GM12872 (cell line): ENCODE results near the gene UBXN1.

Source experiments
- TF ChIP-seq, protein P1 (sequence below): IDR thresholded peaks from 3 replicates; pipeline ENCODE4 v1.5.1; 2011; ENCODE audit warnings: low read depth, mild to moderate bottlenecking, low read length, moderate library complexity; ENCODE audit not compliant: insufficient read depth

The UBXN1 gene

DNA sequence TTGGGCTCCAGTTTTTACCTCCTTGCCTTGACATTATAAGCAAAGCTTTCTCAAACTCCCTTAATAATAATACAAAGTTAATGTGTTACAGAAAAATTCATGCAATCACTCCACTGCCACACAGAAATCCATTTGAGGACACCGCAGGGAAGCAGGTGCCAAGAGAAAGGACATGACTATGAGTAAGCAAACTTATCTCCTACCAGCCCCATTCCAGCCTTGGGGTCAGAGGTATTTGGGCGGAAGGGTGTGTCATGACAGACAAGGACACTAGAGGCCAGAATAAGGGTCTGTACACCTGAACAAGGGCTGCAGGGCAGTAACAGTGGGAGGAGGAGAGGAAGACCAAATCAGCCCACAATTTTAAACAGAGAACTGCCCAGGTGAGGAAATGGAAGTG, 34.5 kb upstream of the UBXN1 start:
- TF ChIP-seq, protein P1, sequence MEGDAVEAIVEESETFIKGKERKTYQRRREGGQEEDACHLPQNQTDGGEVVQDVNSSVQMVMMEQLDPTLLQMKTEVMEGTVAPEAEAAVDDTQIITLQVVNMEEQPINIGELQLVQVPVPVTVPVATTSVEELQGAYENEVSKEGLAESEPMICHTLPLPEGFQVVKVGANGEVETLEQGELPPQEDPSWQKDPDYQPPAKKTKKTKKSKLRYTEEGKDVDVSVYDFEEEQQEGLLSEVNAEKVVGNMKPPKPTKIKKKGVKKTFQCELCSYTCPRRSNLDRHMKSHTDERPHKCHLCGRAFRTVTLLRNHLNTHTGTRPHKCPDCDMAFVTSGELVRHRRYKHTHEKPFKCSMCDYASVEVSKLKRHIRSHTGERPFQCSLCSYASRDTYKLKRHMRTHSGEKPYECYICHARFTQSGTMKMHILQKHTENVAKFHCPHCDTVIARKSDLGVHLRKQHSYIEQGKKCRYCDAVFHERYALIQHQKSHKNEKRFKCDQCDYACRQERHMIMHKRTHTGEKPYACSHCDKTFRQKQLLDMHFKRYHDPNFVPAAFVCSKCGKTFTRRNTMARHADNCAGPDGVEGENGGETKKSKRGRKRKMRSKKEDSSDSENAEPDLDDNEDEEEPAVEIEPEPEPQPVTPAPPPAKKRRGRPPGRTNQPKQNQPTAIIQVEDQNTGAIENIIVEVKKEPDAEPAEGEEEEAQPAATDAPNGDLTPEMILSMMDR: no peak

DNA sequence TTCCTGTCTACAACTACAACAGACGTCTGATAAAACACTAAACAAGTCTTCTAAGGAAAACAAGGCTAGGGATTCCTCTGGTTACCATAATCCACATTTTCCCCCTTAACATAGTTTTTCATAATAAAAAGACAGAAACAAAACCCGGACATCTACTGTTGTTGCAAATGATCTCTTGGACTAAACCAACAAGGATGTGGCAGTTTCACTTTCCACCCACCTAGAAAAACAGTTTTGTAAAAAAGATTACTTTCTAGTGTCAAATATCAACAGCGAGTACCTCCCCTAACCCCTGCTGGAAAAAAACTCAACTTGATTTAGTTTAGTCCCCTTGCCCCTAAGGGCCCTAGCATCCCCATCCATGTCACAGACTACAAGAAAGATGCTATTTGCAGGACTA, 34.0 kb upstream of the UBXN1 start:
- TF ChIP-seq, protein P1: no peak

GRCh38 chr11:62712276-62712812, 33.5 kb upstream of the UBXN1 start:
- TF ChIP-seq, protein P1: no peak

- TF ChIP-seq, protein P1: no peak
These were observed 31.1 kb upstream of the UBXN1 start for GRCh38 chr11:62710001-62710345.

GRCh38 chr11:62709247-62710000, 30.6 kb upstream of the UBXN1 start:
- TF ChIP-seq, protein P1: no peak

DNA sequence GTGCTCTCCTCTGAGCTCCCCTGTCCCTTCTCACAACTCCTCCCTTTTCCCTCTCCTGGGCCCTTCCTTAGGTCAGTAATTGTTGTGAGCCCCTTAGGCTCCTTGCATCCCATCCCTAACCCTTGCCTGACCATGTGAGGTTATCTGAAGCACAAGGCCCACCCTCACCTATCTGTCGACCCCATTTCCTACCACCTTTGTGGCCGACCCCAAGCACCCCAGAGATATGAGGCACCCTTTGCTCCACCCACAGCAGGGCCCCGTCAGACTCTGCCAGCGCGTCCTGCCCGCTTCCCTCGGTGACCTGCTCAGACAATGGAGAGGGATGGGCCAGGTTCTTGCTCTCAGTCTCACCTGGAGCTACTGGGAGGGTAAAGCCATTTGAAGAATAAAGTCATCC, 29.9 kb upstream of the UBXN1 start:
- TF ChIP-seq, protein P1: no peak

DNA sequence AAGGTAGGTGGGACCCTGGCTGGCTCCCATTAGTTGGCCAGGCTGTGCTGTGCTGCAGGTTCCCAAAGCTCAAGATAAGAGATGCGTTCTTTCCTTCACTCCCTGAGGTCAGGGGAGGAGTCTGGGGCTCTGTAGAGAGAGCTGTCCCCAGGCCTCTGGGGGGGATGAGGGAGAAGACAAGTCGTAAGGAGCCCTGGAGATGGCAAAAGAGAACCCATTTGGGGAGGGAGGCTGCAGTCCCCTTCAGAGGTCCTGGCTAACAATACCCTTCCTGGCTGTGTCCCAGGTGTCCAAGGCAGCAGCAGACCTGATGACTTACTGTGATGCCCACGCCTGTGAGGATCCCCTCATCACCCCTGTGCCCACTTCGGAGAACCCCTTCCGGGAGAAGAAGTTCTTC, 29.5 kb upstream of the UBXN1 start:
- TF ChIP-seq, protein P1: no peak
